K562 (cell line): ENCODE results near the gene GATA2. TPM values are rescaled to one million over a fixed set of nuclear protein-coding genes. Genes with fewer than 3 reads are reported as not detected.
A peak's percentile ranks its signal among the peaks of the same experiment; 100 is the strongest.

Source experiments
- CTCF ChIP-seq, 3 experiments: IDR thresholded peaks in 2 of 3; conservative IDR thresholded peaks in 1 of 3; 2 replicates each; pipeline ENCODE4 v1.5.1; 2011 to 2012; ENCODE audit warnings: low read length in 3 of 3, mild to moderate bottlenecking in 3 of 3, control low read depth in 2 of 3, improper control_type of control experiment in 1 of 3, inconsistent platforms in 1 of 3, low read depth in 1 of 3, mixed read lengths in 1 of 3, moderate library complexity in 1 of 3; ENCODE audit not compliant: insufficient read depth in 2 of 3
- DPF2 ChIP-seq: fragments of 450-650 bp; IDR thresholded peaks from 2 replicates; pipeline ENCODE4 v1.6.1; 2016
- EP400 ChIP-seq: fragments of 450-650 bp; IDR thresholded peaks from 2 replicates; pipeline ENCODE4 v1.6.1; 2017; ENCODE audit warnings: antibody characterized with exemption, mild to moderate bottlenecking, moderate library complexity
- FOXP1 ChIP-seq: sonication (generic); formaldehyde crosslinking; IDR thresholded peaks from 2 replicates; pipeline ENCODE4 v1.8.0; 2022; ENCODE audit warnings: mild to moderate bottlenecking, missing genetic modification reagents
- HMG20A ChIP-seq: fragments of 450-650 bp; formaldehyde crosslinking; conservative IDR thresholded peaks from 2 replicates; pipeline ENCODE4 v1.4.0; 2020; ENCODE audit warnings: mild to moderate bottlenecking, mixed read lengths
- JUN ChIP-seq, 2 experiments: sonication (generic) in 1 of 2; formaldehyde crosslinking in 1 of 2; IDR thresholded peaks; 2 replicates each; pipeline versions ENCODE4 v1.6.1 to v1.8.0; 2012 to 2022; ENCODE audit warnings: borderline replicate concordance in 2 of 2, mild to moderate bottlenecking in 2 of 2, improper control_type of control experiment in 1 of 2, low read depth in 1 of 2, low read length in 1 of 2, missing genetic modification reagents in 1 of 2
- NFE2 ChIP-seq: IDR thresholded peaks from 2 replicates; pipeline ENCODE4 v1.6.1; 2014; ENCODE audit warnings: antibody characterized with exemption, low read depth
- SMARCE1 ChIP-seq: fragments of 450-650 bp; IDR thresholded peaks from 2 replicates; pipeline ENCODE4 v1.7.1; 2016; ENCODE audit warnings: mild to moderate bottlenecking
- STAT5B ChIP-seq: fragments of 250-450 bp; sonication (Bioruptor Pico); IDR thresholded peaks from 2 replicates; pipeline ENCODE4 v1.8.0; 2021; ENCODE audit warnings: mild to moderate bottlenecking, inconsistent platforms
- polyA plus RNA-seq, 8 experiments: library from polyadenylated mRNA; depleted of rRNA in 4 of 8; stranded (reverse) in 5 of 8; unstranded in 3 of 8; fragments of >200 nt; fragmentation: Nextera tagmentation in 2 of 8; fragmentation: Illumina TruSeq in 1 of 8; extraction: Ambion mirVana in 2 of 8; extraction: Trizol in 1 of 8; gene quantifications; 2 replicates each; pipeline versions ENCODE4 v1.2.1 to v1.2.3, GENCODE V29; 2011 to 2014; ENCODE audit warnings: inconsistent platforms in 1 of 8, missing spikeins in 1 of 8
- total RNA-seq, 7 experiments: library from RNA; depleted of rRNA in 6 of 7; stranded (reverse); fragments of >200 nt in 6 of 7; fragmentation: Illumina TruSeq in 2 of 7; extraction: Trizol in 2 of 7; gene quantifications; 2 replicates each; pipeline versions ENCODE4 v1.2.1 to v1.2.3, GENCODE V29; 2011 to 2021; ENCODE audit warnings: low replicate concordance in 1 of 7

GATA2 gene
- total and polyA plus RNA-seq, 9 of the 15 experiments (the other 6 are each of a cell fraction or from before 2014, with no cell fraction given) = 8.5 to 218 (median 50.8) TPM

DNA sequence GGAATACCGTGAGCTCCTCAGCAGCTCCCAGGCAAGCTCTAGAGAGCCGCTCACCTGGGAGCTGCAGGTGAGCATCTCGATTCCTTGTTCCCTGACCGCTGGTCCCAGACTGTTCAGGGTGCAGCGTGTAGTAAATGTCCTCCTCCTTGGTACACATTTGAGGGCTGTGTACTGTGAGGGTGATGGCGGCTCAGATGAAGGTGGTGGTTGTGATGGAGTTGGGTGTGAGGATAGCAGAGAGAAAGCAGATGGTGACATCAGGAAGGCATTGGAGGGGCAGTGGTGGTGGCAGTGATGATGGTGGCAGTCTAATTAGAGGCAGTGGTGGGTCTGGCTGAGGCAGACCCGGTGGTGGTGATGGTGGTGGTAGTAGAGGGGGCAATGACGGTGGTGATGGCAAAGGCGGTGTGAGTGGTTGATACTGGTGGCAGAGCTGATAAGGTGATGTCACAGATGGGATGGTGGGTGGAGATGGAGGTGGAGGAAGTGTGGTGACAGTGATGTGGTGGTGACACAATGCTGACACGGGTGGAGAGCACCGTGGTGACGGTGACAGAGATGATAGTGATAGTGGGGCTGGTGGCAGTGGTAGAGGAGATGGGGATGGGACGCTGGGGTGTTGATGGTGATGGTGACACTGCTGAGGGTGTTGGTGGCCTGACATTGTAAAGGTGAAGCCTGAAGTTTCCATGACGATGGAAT is 26.0 kb downstream of the GATA2 start, which contains the start of gene DNAJB8 (continued):
- no peak for TF ChIP-seq STAT5B
- no peak for TF ChIP-seq JUN (IDR thresholded peaks at IDR 0.05; ENCODE audit: borderline replicate concordance, low read depth, low read length)
- TF ChIP-seq JUN (CRISPR knock-in tag; IDR thresholded peaks at IDR 0.05; ENCODE audit: borderline replicate concordance) = no peak
- TF ChIP-seq HMG20A (CRISPR knock-in tag) = no peak
- TF ChIP-seq SMARCE1 = 0 out of 2 replicates have a peak, but pooled peaks have one; percentile 21
- TF ChIP-seq FOXP1 (CRISPR knock-in tag) = no peak
- TF ChIP-seq DPF2 = no peak
- no peak for TF ChIP-seq EP400
- no peak for TF ChIP-seq NFE2
- TF ChIP-seq CTCF (IDR thresholded peaks at IDR 0.05 in 2 of 3, conservative IDR thresholded peaks at IDR 0.05 in 1 of 3; ENCODE audit: insufficient read depth in 2 of 3, low read depth in 1 of 3, low read length in 3 of 3) = no peak
